Sciatic nerve (tissue), 2 donors: Measurements from ENCODE around the gene CDH22. TPM values are rescaled to one million over a fixed set of nuclear protein-coding genes. Genes with fewer than 3 reads are reported as not detected.

Experiments used
- ATAC-seq: fragments of 200-7000 bp; cut with Tn5 transposase; one replicate; pipeline ENCODE4 v1.9.1; 2020; ENCODE audit warnings: mild to moderate bottlenecking, moderate library complexity
- DNase-seq: peaks from one replicate; pipeline ENCODE4 v3.0.0-alpha.2; 2020; ENCODE audit warnings: low spot score
- intact Hi-C: fragments of 100-400 bp; cut with DNase I; formaldehyde crosslinking; loops from one replicate; pipeline ENCODE4 v1.14.2; 2022
- total RNA-seq: library from RNA; stranded (reverse); fragmentation: NEBNext Ultra II Directional; extraction: Animal tissue kit (Norgen Biotek cat#: 25700); gene quantifications from one replicate; pipeline ENCODE4 v1.2.1, GENCODE V29; 2021
- donor health status: DM: no; HTN: no; CAD: no.
- donor health status: DM: no; HTN: no; CAD: no.

The CDH22 gene
- total RNA-seq, 1 donor from 2014 or later, result 0.40 TPM

GRCh38 chr20:46282669-46283068 is 25.6 kb downstream of the CDH22 start:
- intact Hi-C loops, result no loop called here
- DNase-seq (no peak), ATAC-seq (no peak)

GRCh38 chr20:46279103-46279502 is 29.2 kb downstream of the CDH22 start:
- intact Hi-C loops, result no loop called here
- ATAC-seq, result no peak

GRCh38 chr20:46277602-46278001 is 30.7 kb downstream of the CDH22 start:
- intact Hi-C loops, result no loop called here
- ATAC-seq, result no peak
- DNase-seq, result no peak

More at GRCh38 chr20:46279103-46279502, 29.2 kb downstream of the CDH22 start:
- DNase-seq, result no peak

- ATAC-seq (no peak), DNase-seq (no peak)
- intact Hi-C loops, result no loop called here
These were observed 31.8 kb downstream of the CDH22 start for GRCh38 chr20:46276531-46276930.

GRCh38 chr20:46275091-46275490 is 33.2 kb downstream of the CDH22 start:
- DNase-seq (no peak), ATAC-seq (no peak)
- intact Hi-C loops, result no loop called here

GRCh38 chr20:46273717-46274116 is 34.6 kb downstream of the CDH22 start:
- intact Hi-C loops, result no loop called here
- ATAC-seq (peak; percentile 55), DNase-seq (no peak)

- intact Hi-C loops, result no loop called here
- no peak for ATAC-seq
- DNase-seq, result no peak
These were observed 35.8 kb downstream of the CDH22 start for GRCh38 chr20:46272389-46273047.

GRCh38 chr20:46270977-46271744 is 37.1 kb downstream of the CDH22 start:
- intact Hi-C loops, result no loop called here
- no peak for ATAC-seq
- no peak for DNase-seq

- ATAC-seq, result no peak
- intact Hi-C loops, result no loop called here
- DNase-seq, result no peak
These were observed 38.9 kb downstream of the CDH22 start for GRCh38 chr20:46269372-46269771.

GRCh38 chr20:46268662-46269061 is 39.6 kb downstream of the CDH22 start:
- intact Hi-C loops, result no loop called here
- no peak for ATAC-seq
- no peak for DNase-seq

- ATAC-seq (peak; percentile 39), DNase-seq (no peak)
- intact Hi-C loops, result no loop called here
These were observed 40.1 kb downstream of the CDH22 start for GRCh38 chr20:46268131-46268614.

GRCh38 chr20:46267108-46268105 is 40.9 kb downstream of the CDH22 start:
- intact Hi-C loops, result no loop called here
- ATAC-seq, result peak; percentile 38

GRCh38 chr20:46265539-46265938 is 42.8 kb downstream of the CDH22 start:
- ATAC-seq (no peak), DNase-seq (no peak)
- intact Hi-C loops, result no loop called here

More at GRCh38 chr20:46267108-46268105, 40.9 kb downstream of the CDH22 start:
- no peak for DNase-seq

GRCh38 chr20:46264391-46265266 is 43.7 kb downstream of the CDH22 start:
- DNase-seq (no peak), ATAC-seq (no peak)
- intact Hi-C loops, result no loop called here

GRCh38 chr20:46261456-46262253 is 46.6 kb downstream of the CDH22 start:
- intact Hi-C loops, result no loop called here
- DNase-seq (no peak), ATAC-seq (no peak)

GRCh38 chr20:46260936-46261454 is 47.3 kb downstream of the CDH22 start:
- DNase-seq (no peak), ATAC-seq (no peak)
- intact Hi-C loops, result no loop called here

GRCh38 chr20:46260480-46260879 is 47.8 kb downstream of the CDH22 start:
- DNase-seq (no peak), ATAC-seq (peak; percentile 42)
- intact Hi-C loops, result no loop called here
